ENCODE results near the gene NCEH1. TPM values are rescaled to one million over a fixed set of nuclear protein-coding genes. Genes with fewer than 3 reads are reported as not detected.

NCEH1 gene
- total and polyA plus RNA-seq, 10 donors = 3.8 to 30.7 (median 16.9) TPM

DNA sequence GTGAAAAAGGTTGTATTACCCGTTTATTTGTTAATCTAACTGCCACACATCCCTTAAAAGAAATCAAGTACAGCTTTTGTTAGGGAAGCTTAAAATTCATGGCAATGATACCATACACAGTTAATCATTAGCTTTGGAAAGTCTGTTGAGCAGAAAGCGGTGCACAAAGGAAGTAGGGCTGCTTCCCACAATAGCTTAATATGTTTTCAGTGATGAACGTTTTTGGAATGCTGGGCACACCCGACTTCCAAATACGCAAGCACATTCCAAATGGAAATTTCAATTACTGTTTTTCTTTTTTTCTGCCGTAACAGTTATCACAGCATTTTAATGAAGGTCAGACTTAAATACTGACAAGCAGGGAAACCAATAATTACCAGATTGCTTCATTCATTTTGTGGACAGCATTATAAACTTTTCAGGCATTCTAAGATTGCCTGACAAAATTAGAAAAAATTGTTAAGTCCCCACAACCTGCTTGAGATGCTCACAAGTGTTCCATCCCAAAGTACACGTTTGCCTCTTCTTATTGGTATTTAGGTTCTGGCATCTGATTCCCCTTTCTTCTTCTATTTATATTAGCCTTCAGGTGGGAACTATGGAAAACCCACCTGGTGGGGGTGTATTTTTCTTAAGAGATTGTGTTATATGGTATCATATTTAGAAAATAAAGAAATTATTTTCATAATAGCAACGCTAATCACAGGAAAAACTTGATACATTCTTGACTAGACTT, 38.5 kb upstream of the NCEH1 start:
- Histone ChIP-seq H3K27me3 (replicated peaks in 1 of 7) (no peaks in the 10 kb centered on the region), H3K4me1 (peaks cover 7 to 40% (median 22%) of the 10 kb centered on the region in 6 donors), H3K36me3 (no peaks in the 10 kb centered on the region), H3K9me3 (no peaks in the 10 kb centered on the region), H3K27ac (peak overlapping the region in 5 of 8 donors; percentile 4 to 89 (median 83)), H3K4me3 (peak overlapping the region in 7 of 8 donors; percentile 77 to 98 (median 95))
- intact Hi-C loops (cut with DNase I; ENCODE audit: low total_unique reads) = no loop called here
- DNase-seq = no peak
- 54 to 67% (median 64%) methylated on average over 8 of the region's 8 CpGs for WGBS, 5 donors
- TF ChIP-seq, protein P1, sequence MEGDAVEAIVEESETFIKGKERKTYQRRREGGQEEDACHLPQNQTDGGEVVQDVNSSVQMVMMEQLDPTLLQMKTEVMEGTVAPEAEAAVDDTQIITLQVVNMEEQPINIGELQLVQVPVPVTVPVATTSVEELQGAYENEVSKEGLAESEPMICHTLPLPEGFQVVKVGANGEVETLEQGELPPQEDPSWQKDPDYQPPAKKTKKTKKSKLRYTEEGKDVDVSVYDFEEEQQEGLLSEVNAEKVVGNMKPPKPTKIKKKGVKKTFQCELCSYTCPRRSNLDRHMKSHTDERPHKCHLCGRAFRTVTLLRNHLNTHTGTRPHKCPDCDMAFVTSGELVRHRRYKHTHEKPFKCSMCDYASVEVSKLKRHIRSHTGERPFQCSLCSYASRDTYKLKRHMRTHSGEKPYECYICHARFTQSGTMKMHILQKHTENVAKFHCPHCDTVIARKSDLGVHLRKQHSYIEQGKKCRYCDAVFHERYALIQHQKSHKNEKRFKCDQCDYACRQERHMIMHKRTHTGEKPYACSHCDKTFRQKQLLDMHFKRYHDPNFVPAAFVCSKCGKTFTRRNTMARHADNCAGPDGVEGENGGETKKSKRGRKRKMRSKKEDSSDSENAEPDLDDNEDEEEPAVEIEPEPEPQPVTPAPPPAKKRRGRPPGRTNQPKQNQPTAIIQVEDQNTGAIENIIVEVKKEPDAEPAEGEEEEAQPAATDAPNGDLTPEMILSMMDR (IDR thresholded peaks at IDR 0.05 in 8 of 11, conservative IDR thresholded peaks at IDR 0.05 in 3 of 11) = no peak
- TF ChIP-seq POLR2A (IDR thresholded peaks at IDR 0.05) = no peak
- no peak for TF ChIP-seq POLR2AphosphoS5 (IDR thresholded peaks at IDR 0.05)

- Histone ChIP-seq H3K4me3 (no peak overlapping the region), H3K27ac (no peak overlapping the region), H3K36me3 (no peaks in the 10 kb centered on the region), H3K9me3 (no peaks in the 10 kb centered on the region), H3K4me1 (peaks cover 2 to 18% (median 13%) of the 10 kb centered on the region in 6 donors), H3K27me3 (replicated peaks in 1 of 7) (no peaks in the 10 kb centered on the region)
- DNase-seq = no peak
- intact Hi-C loops (cut with DNase I; ENCODE audit: low total_unique reads) = no loop called here
- WGBS, 5 donors = 66 to 70% (median 68%) methylated on average over 2 of the region's 2 CpGs
- TF ChIP-seq POLR2AphosphoS5 (IDR thresholded peaks at IDR 0.05) (no peak), POLR2A (IDR thresholded peaks at IDR 0.05) (no peak)
- TF ChIP-seq, protein P1 (IDR thresholded peaks at IDR 0.05 in 8 of 11, conservative IDR thresholded peaks at IDR 0.05 in 3 of 11) = no peak
These were observed 35.6 kb upstream of the NCEH1 start for GRCh38 chr3:172746475-172746874.

DNA sequence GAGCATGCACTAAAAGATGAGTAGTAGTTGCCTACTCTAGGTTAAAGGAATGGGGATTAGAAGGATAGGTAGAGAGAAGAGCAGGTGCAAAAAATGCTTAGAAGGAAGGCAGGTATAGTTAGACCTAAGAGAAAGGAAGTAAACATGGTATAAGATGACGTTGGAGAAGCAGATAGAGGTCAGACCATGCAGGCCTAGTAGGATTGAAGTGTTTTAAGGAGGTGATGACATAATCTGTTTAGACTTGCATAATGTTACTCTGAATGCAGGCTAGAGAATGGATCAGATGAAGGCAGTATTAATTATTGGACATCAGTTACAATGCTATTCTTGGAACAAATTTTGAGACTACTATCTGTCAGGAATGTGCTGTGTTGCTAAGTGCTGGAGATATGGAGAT, 28.6 kb upstream of the NCEH1 start:
- intact Hi-C loops (cut with DNase I; ENCODE audit: low total_unique reads) = no loop called here
- Histone ChIP-seq H3K4me1 (no peaks in the 10 kb centered on the region), H3K27me3 (replicated peaks in 1 of 7) (no peaks in the 10 kb centered on the region), H3K27ac (no peak overlapping the region), H3K36me3 (no peaks in the 10 kb centered on the region), H3K9me3 (no peaks in the 10 kb centered on the region), H3K4me3 (no peak overlapping the region)
- TF ChIP-seq POLR2A (IDR thresholded peaks at IDR 0.05) (no peak), POLR2AphosphoS5 (IDR thresholded peaks at IDR 0.05) (no peak)
- TF ChIP-seq, protein P1 (IDR thresholded peaks at IDR 0.05 in 8 of 11, conservative IDR thresholded peaks at IDR 0.05 in 3 of 11) = no peak
- WGBS, 5 donors = 26 to 51% (median 35%) methylated on average over 1 of the region's 1 CpG
- no peak for DNase-seq

GRCh38 chr3:172735014-172735413, 24.1 kb upstream of the NCEH1 start:
- no peak overlapping the region for H3K4me3 ChIP-seq
- 81 to 93% (median 89%) methylated on average over 2 of the region's 2 CpGs for WGBS, 5 donors
- intact Hi-C loops (cut with DNase I; ENCODE audit: low total_unique reads) = no loop called here

More at GRCh38 chr3:172735014-172735413, 24.1 kb upstream of the NCEH1 start:
- no peaks in the 10 kb centered on the region for H3K4me1 ChIP-seq
- no peaks in the 10 kb centered on the region for H3K27me3 ChIP-seq (replicated peaks in 1 of 7)
- TF ChIP-seq, protein P1 (IDR thresholded peaks at IDR 0.05 in 8 of 11, conservative IDR thresholded peaks at IDR 0.05 in 3 of 11) = no peak
- TF ChIP-seq POLR2AphosphoS5 (IDR thresholded peaks at IDR 0.05) = no peak
- TF ChIP-seq POLR2A (IDR thresholded peaks at IDR 0.05) = no peak
- no peaks in the 10 kb centered on the region for H3K9me3 ChIP-seq
- no peak for DNase-seq
- no peak overlapping the region for H3K27ac ChIP-seq
- no peaks in the 10 kb centered on the region for H3K36me3 ChIP-seq

All from spleen (tissue), 11 donors.